CD4-positive, alpha-beta T cell (primary cell): ENCODE measurements around the gene ATP13A2. TPM values are rescaled to one million over a fixed set of nuclear protein-coding genes. Genes with fewer than 3 reads are reported as not detected.

Experiments
- ATAC-seq: fragments of 200-7000 bp; cut with Tn5 transposase; one replicate; pipeline ENCODE4 v1.10.0; 2022; ENCODE audit warnings: mild to moderate bottlenecking; ENCODE audit not compliant: poor library complexity
- CTCF ChIA-PET: fragments of 350-600 bp; sonication (Branson Sonifier 250); formaldehyde crosslinking; loops from one replicate; lab custom pipeline; 2021; ENCODE audit warnings: antibody characterized with exemption, inconsistent platforms; lab: Charles Lee
- POLR2A ChIA-PET: fragments of 350-600 bp; sonication (Branson Sonifier 250); formaldehyde crosslinking; loops from one replicate; lab custom pipeline; 2021; ENCODE audit warnings: antibody characterized with exemption, inconsistent platforms; lab: Charles Lee
- DNase-seq, 14 experiments: peaks; one replicate each; pipeline ENCODE4 v3.0.0-alpha.2; 2013 to 2020; ENCODE audit warnings: mixed read lengths in 2 of 14
- H3K27ac ChIP-seq, 2 donors: one replicate each; pipeline versions ENCODE4 v1.5.1 to v1.7.0; 2013; ENCODE audit warnings: low read length in 2 of 2, low read depth in 1 of 2, mild to moderate bottlenecking in 1 of 2
- H3K27me3 ChIP-seq, 2 experiments: 1 replicate in 1 of 2; 2 replicates in 1 of 2; pipeline versions ENCODE4 v1.6.1 to v1.7.0; 2013; ENCODE audit warnings: low read length in 2 of 2, control low read depth in 1 of 2, mild to moderate bottlenecking in 1 of 2, moderate library complexity in 1 of 2; ENCODE audit not compliant: insufficient read depth in 2 of 2, control insufficient read depth in 1 of 2
- H3K36me3 ChIP-seq: one replicate; pipeline ENCODE4 v1.6.1; 2013; ENCODE audit warnings: low read length, control low read depth; ENCODE audit not compliant: insufficient read depth
- H3K4me1 ChIP-seq: one replicate; pipeline ENCODE4 v1.6.1; 2013; ENCODE audit warnings: low read length, control low read depth; ENCODE audit not compliant: insufficient read depth
- H3K4me3 ChIP-seq: one replicate; pipeline ENCODE4 v1.5.1; 2013; ENCODE audit warnings: mild to moderate bottlenecking, low read length, moderate library complexity
- H3K9me3 ChIP-seq, 2 experiments: 1 replicate in 1 of 2; 2 replicates in 1 of 2; pipeline versions ENCODE4 v1.6.1 to v1.7.0; 2013; ENCODE audit warnings: low read length in 2 of 2, mild to moderate bottlenecking in 2 of 2, control low read depth in 1 of 2, moderate library complexity in 1 of 2; ENCODE audit not compliant: control insufficient read depth in 1 of 2, insufficient read depth in 1 of 2
- H3K27ac Mint-ChIP-seq: one replicate; pipeline ENCODE4 v1.8.0; 2020; ENCODE audit warnings: mixed read lengths
- H3K27me3 Mint-ChIP-seq: one replicate; pipeline ENCODE4 v1.8.0; 2021; ENCODE audit warnings: mixed read lengths
- H3K36me3 Mint-ChIP-seq: one replicate; pipeline ENCODE4 v1.8.0; 2021; ENCODE audit warnings: low read depth, mixed read lengths
- H3K4me1 Mint-ChIP-seq: one replicate; pipeline ENCODE4 v1.8.0; 2021; ENCODE audit warnings: low read depth, mixed read lengths
- H3K4me3 Mint-ChIP-seq: one replicate; pipeline ENCODE4 v1.8.0; 2020; ENCODE audit warnings: mild to moderate bottlenecking, mixed read lengths
- H3K9me3 Mint-ChIP-seq: one replicate; pipeline ENCODE4 v1.8.0; 2020; ENCODE audit warnings: mixed read lengths
- CTCF ChIP-seq: fragments of 200-600 bp; IDR thresholded peaks from one replicate; pipeline ENCODE4 v1.8.0; 2022; ENCODE audit warnings: antibody characterized with exemption, mild to moderate bottlenecking
- intact Hi-C, 2 experiments: fragments of 100-400 bp; cut with DNase I in 1 of 2; cut with micrococcal nuclease in 1 of 2; formaldehyde crosslinking; loops; one replicate each; pipeline versions ENCODE4 v1.15.1 to v1.9.0; 2023 to 2025; cut with DNase I, micrococcal nuclease
- total RNA-seq, 174 experiments: library from RNA in 2 of 174; stranded (reverse) in 2 of 174; gene quantifications; one replicate each; pipeline ENCODE4 v1.2.3 and lab custom pipeline; 2021 to 2026

Gene ATP13A2
- total RNA-seq, 2 experiments from 2014 or later: 27.0 to 30.6 TPM

GRCh38 chr1:16975838-16976237 lies 35.9 kb downstream of the ATP13A2 start:
- intact Hi-C loops: no loop called here
- H3K9me3 Mint-ChIP-seq: no peaks in the 10 kb centered on the region
- CTCF ChIA-PET: no interaction called here
- H3K27ac ChIP-seq: no peak overlapping the region
- H3K36me3 ChIP-seq: no peaks in the 10 kb centered on the region
- no peak for ATAC-seq
- no peak for DNase-seq
- no peak overlapping the region for H3K4me3 Mint-ChIP-seq
- POLR2A ChIA-PET: no interaction called here
- H3K4me1 ChIP-seq: peaks cover 11% of the 10 kb centered on the region
- peaks cover under 1 to 3% of the 10 kb centered on the region in 2 experiments for H3K27me3 ChIP-seq
- TF ChIP-seq CTCF: no peak
- H3K27ac Mint-ChIP-seq: no peak overlapping the region
- H3K4me1 Mint-ChIP-seq: peaks cover 2% of the 10 kb centered on the region
- no peak overlapping the region for H3K4me3 ChIP-seq
- H3K36me3 Mint-ChIP-seq: no peaks in the 10 kb centered on the region
- H3K27me3 Mint-ChIP-seq: peaks cover 2% of the 10 kb centered on the region
- no peaks in the 10 kb centered on the region for H3K9me3 ChIP-seq

- no peak for TF ChIP-seq CTCF
- DNase-seq: no peak
- Histone ChIP-seq H3K4me3 (no peak overlapping the region), H3K36me3 (no peaks in the 10 kb centered on the region), H3K27me3 (no peaks in the 10 kb centered on the region), H3K9me3 (no peaks in the 10 kb centered on the region), H3K27ac (no peak overlapping the region), H3K4me1 (peaks cover 7% of the 10 kb centered on the region)
- POLR2A ChIA-PET: no interaction called here
- intact Hi-C loops: no loop called here
- H3K4me1 Mint-ChIP-seq: no peaks in the 10 kb centered on the region
- no peak overlapping the region for H3K27ac Mint-ChIP-seq
- CTCF ChIA-PET: no interaction called here
- no peaks in the 10 kb centered on the region for H3K36me3 Mint-ChIP-seq
- no peaks in the 10 kb centered on the region for H3K9me3 Mint-ChIP-seq
- H3K4me3 Mint-ChIP-seq: no peak overlapping the region
- H3K27me3 Mint-ChIP-seq: no peaks in the 10 kb centered on the region
- ATAC-seq: no peak
Measured at GRCh38 chr1:16975211-16975610, 36.5 kb downstream of the ATP13A2 start.

GRCh38 chr1:16973215-16973614 lies 38.5 kb downstream of the ATP13A2 start:
- Mint-ChIP-seq H3K27me3 (no peaks in the 10 kb centered on the region), H3K36me3 (no peaks in the 10 kb centered on the region), H3K4me1 (no peaks in the 10 kb centered on the region), H3K9me3 (no peaks in the 10 kb centered on the region), H3K27ac (no peak overlapping the region), H3K4me3 (no peak overlapping the region)
- no peak for ATAC-seq
- Histone ChIP-seq H3K4me1 (no peaks in the 10 kb centered on the region), H3K4me3 (no peak overlapping the region), H3K36me3 (peaks cover 7% of the 10 kb centered on the region), H3K9me3 (no peaks in the 10 kb centered on the region), H3K27me3 (no peaks in the 10 kb centered on the region), H3K27ac (no peak overlapping the region)
- ChIA-PET POLR2A (no interaction called here), CTCF (no interaction called here)
- intact Hi-C loops: no loop called here
- no peak for DNase-seq
- TF ChIP-seq CTCF: no peak
